RWPE1 (cell line): ENCODE results near the gene TMEM234.

Source experiments
- CTCF ChIA-PET: fragments of 350-600 bp; sonication (Branson Sonifier 250); formaldehyde crosslinking; extraction: SDS; loops from one replicate; lab custom pipeline; 2021; lab: Yijun Ruan, JAX
- POLR2A ChIA-PET: fragments of 400-600 bp; formaldehyde crosslinking; extraction: SDS; loops from one replicate; lab custom pipeline; 2020; ENCODE audit warnings: antibody characterized with exemption; ENCODE audit not compliant: low non-redundant PET; lab: Yijun Ruan, JAX
- DNase-seq: peaks from one replicate; pipeline ENCODE4 v3.0.0; 2012; ENCODE audit warnings: low spot score
- H3K27ac ChIP-seq: fragments of 450-650 bp; 2 replicates; pipeline ENCODE4 v1.5.1; 2017
- TF ChIP-seq, protein P1 (sequence below): fragments of 450-650 bp; conservative IDR thresholded peaks from 2 replicates; pipeline ENCODE4 v1.5.1; 2017; ENCODE audit warnings: low read depth, mild to moderate bottlenecking

TMEM234 gene

GRCh38 chr1:32205401-32206370 lies 16.5 kb downstream of the TMEM234 start, which contains the start of gene IQCC:
IQCC (plus strand) TSS chr1:32205671; CDS start chr1:32205682, 11 bp downstream.
- TF ChIP-seq, protein P1, sequence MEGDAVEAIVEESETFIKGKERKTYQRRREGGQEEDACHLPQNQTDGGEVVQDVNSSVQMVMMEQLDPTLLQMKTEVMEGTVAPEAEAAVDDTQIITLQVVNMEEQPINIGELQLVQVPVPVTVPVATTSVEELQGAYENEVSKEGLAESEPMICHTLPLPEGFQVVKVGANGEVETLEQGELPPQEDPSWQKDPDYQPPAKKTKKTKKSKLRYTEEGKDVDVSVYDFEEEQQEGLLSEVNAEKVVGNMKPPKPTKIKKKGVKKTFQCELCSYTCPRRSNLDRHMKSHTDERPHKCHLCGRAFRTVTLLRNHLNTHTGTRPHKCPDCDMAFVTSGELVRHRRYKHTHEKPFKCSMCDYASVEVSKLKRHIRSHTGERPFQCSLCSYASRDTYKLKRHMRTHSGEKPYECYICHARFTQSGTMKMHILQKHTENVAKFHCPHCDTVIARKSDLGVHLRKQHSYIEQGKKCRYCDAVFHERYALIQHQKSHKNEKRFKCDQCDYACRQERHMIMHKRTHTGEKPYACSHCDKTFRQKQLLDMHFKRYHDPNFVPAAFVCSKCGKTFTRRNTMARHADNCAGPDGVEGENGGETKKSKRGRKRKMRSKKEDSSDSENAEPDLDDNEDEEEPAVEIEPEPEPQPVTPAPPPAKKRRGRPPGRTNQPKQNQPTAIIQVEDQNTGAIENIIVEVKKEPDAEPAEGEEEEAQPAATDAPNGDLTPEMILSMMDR = no peak
- peak; percentile 85 for DNase-seq
- peak within 1 kb of the TSS; percentile 65 for H3K27ac ChIP-seq
- CTCF ChIA-PET = interaction anchor here (0.6 to 2.2 kb wide), 2 partner anchors 10 to 31 kb away, joined by 3 to 11 read pairs; no protein-coding TSS in a partner anchor
- POLR2A ChIA-PET = interaction anchor here (0.6 to 0.7 kb wide), 2 partner anchors 26 to 51 kb away, joined by 5 read pairs; partner anchors contain the start of gene TXLNA

DNA sequence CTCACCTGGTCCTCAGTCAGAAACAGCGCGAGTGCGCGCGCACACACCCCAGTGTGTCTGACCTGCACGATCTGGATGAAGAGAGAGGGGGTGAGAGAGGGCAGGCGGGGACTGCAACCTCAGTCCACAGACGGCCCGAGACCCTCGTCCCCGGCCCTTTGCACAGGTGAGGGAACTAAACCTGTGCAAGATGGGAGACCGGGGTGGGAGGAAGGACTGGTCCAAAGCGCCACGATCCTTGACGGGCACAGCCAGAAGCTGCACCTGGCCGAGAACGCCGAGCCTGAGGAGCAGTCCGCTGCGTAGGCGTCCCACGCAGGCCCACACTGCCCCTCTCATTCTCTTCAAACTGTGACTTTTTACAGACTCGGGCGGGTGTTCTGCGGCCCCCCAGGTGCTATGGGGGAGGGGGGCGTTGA lies 17.2 kb downstream of the TMEM234 start:
- CTCF ChIA-PET = interaction anchor here (2.2 kb wide), 1 partner anchor 11 kb away, joined by 11 read pairs; no protein-coding TSS in a partner anchor
- TF ChIP-seq, protein P1 = no peak
- POLR2A ChIA-PET = interaction anchor here (0.7 kb wide), 1 partner anchor 25 kb away, joined by 5 read pairs; the partner anchor contains the start of gene TXLNA
- no peak for DNase-seq
- H3K27ac ChIP-seq = peak overlapping the region; percentile 65

GRCh38 chr1:32201011-32201855 lies 20.9 kb downstream of the TMEM234 start:
- TF ChIP-seq, protein P1 = no peak
- POLR2A ChIA-PET = interaction anchor here (0.7 kb wide), 1 partner anchor 14 kb away, joined by 3 read pairs; no protein-coding TSS in a partner anchor
- peak overlapping the region; percentile 71 for H3K27ac ChIP-seq
- no peak for DNase-seq
- CTCF ChIA-PET = interaction anchor here (1.2 kb wide), 1 partner anchor 14 kb away, joined by 5 read pairs; no protein-coding TSS in a partner anchor

DNA sequence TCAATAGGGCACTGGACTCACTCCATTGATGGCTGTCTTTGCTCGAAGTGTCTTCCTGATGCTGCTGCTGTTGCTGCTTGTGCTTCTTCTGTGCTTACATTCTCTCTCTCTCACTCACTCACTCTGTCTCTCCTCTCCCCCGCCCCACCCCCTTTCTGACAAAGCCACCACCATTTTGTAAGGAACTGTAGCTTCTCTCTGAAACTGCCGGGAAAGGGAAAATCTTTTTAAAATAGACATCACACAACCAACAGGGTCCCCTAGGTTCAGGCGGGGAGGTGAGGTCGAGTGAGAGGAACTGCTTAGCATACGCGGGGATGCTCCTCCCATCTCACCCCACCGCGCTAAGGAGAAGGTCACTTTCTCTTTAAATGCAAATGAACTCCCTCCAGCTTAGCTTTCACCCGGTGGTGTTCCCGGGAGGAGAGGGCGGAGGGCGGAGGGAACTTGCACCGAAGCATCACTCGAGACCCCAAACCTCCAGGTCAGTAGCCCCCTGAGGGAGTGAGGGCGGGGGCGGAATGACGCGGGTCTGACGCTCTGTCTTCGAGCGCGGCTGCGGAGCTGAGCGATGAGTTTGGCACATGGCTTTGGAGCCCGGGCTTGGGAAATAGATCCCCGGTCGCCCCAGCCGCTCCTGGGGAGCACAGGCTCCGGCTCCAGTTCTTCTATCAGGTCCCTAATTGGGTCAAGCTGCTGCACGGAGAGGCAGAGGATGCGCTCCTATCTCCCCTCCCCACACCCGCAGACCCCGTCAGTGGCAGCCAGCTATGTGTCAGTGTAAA lies 21.7 kb downstream of the TMEM234 start, which contains the start of gene CCDC28B:
Gene CCDC28B, plus strand, starts transcription at position 370 of the 785 bp plus-strand sequence. CDS start 1,341 bp downstream, outside the sequence.
- TF ChIP-seq, protein P1 = no peak
- ChIA-PET POLR2A (interaction anchor here (0.6 to 0.7 kb wide), 2 partner anchors 10 to 15 kb away, joined by 3 to 5 read pairs; no protein-coding TSS in a partner anchor), CTCF (no interaction called here)
- DNase-seq = peak; percentile 54
- H3K27ac ChIP-seq = peak within 1 kb of the TSS; percentile 71

DNA sequence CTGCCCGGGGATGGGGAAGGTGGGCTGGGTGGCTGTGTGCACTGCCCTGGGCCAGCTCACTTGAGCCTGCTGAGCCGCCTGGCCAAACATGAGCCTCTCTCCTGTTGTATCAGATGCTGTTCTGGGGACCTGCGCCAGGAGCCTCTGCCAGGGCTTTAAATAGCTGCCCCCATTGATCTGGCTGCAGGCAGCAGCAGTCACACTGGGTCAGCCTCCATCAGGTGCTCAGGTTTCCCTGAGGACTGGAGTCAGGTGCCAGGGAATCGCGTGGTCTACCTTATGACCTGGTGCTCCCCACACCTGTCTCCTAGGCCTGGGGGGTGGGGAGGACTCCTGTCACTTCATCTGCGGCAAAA lies 22.5 kb downstream of the TMEM234 start:
- POLR2A ChIA-PET = no interaction called here
- TF ChIP-seq, protein P1 = no peak
- CTCF ChIA-PET = interaction anchor here (0.7 kb wide), 1 partner anchor 417 kb away, joined by 4 read pairs; no protein-coding TSS in a partner anchor
- DNase-seq = no peak
- H3K27ac ChIP-seq = peak overlapping the region; percentile 71
